Body of pancreas (tissue), 4 donors: ENCODE measurements around the gene METTL8.

Experiments
- CTCF ChIP-seq, 7 experiments: fragments of 450-650 bp in 4 of 7; fragments of 200-600 bp in 3 of 7; sonication (generic) in 3 of 7; IDR thresholded peaks; one replicate each; pipeline ENCODE4 v1.5.1; 2016 to 2019; ENCODE audit warnings: antibody characterized with exemption in 7 of 7
- POLR2A ChIP-seq, 3 donors: fragments of 450-650 bp; IDR thresholded peaks; one replicate each; pipeline ENCODE4 v1.6.1; 2016; ENCODE audit warnings: antibody characterized with exemption in 3 of 3, mild to moderate bottlenecking in 2 of 3

- no peak for TF ChIP-seq CTCF (IDR thresholded peaks at IDR 0.05)
- no peak for TF ChIP-seq POLR2A (IDR thresholded peaks at IDR 0.05)
These were observed 146.2 kb downstream of the METTL8 start for GRCh38 chr2:171287611-171288010.
